ENCODE measurements around the gene ERP29. TPM values are rescaled to one million over a fixed set of nuclear protein-coding genes. Genes with fewer than 3 reads are reported as not detected.
"Not testable (repeated sequence)": the region's sequence is repeated elsewhere in the genome, so short reads cannot be mapped to it uniquely, and the experiment has no call there.

The ERP29 gene
- total and polyA plus RNA-seq, 7 donors = 15.3 to 38.7 (median 24.3) TPM

GRCh38 chr12:112005419-112006395 lies 7.5 kb upstream of the ERP29 start:
- Histone ChIP-seq H3K9me3 (no peaks in the 10 kb centered on the region), H3K4me3 (peak overlapping the region; percentile 26), H3K4me1 (peaks cover 17% of the 10 kb centered on the region), H3K27me3 (ENCODE audit: insufficient read depth in 3 of 3, low read length in 2 of 3) (no peaks in the 10 kb centered on the region), H3K27ac (no peak overlapping the region), H3K36me3 (ENCODE audit: insufficient read depth in 1 of 2, low read depth in 1 of 2) (peaks cover 0 to 5% of the 10 kb centered on the region in 2 donors)
- ATAC-seq = peak in 3 of 4 donors; percentile 27 to 59 (median 42)
- intact Hi-C loops (cut with DNase I) = no loop called here
- DNase-seq = no peak
- TF ChIP-seq, protein P1, sequence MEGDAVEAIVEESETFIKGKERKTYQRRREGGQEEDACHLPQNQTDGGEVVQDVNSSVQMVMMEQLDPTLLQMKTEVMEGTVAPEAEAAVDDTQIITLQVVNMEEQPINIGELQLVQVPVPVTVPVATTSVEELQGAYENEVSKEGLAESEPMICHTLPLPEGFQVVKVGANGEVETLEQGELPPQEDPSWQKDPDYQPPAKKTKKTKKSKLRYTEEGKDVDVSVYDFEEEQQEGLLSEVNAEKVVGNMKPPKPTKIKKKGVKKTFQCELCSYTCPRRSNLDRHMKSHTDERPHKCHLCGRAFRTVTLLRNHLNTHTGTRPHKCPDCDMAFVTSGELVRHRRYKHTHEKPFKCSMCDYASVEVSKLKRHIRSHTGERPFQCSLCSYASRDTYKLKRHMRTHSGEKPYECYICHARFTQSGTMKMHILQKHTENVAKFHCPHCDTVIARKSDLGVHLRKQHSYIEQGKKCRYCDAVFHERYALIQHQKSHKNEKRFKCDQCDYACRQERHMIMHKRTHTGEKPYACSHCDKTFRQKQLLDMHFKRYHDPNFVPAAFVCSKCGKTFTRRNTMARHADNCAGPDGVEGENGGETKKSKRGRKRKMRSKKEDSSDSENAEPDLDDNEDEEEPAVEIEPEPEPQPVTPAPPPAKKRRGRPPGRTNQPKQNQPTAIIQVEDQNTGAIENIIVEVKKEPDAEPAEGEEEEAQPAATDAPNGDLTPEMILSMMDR (IDR thresholded peaks at IDR 0.05) = no peak
- WGBS, 3 donors = 84 to 87% (median 87%) methylated on average over 6 of the region's 6 CpGs

DNA sequence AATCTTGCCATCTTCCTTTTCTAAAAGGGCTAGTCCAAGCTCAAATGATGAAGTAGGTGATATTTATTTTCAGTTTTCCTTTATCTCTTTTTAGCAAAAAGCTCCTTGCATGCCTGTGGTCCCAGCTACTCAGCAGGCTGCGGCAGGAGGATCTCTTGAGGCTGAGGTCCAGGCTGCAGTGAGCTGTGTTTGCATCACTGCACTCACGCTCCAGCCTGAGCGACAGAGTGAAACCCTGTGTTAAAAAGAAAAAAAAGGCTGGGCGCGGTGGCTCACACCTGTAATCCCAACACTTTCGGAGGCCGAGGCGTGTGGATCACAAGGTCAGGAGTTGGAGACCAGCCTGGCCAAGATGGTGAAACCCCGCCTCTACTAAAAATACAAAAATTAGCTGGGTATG lies 5.3 kb upstream of the ERP29 start:
- DNase-seq (no peak), ATAC-seq (no peak)
- TF ChIP-seq, protein P1 (IDR thresholded peaks at IDR 0.05) = no peak

GRCh38 chr12:112008918-112009317 lies 4.3 kb upstream of the ERP29 start:
- intact Hi-C loops (cut with DNase I) = no loop called here
- Histone ChIP-seq H3K4me1 (peaks cover 29% of the 10 kb centered on the region), H3K27me3 (ENCODE audit: insufficient read depth in 3 of 3, low read length in 2 of 3) (no peaks in the 10 kb centered on the region), H3K4me3 (no peak overlapping the region), H3K9me3 (no peaks in the 10 kb centered on the region), H3K27ac (no peak overlapping the region), H3K36me3 (ENCODE audit: insufficient read depth in 1 of 2, low read depth in 1 of 2) (peaks cover 0 to 5% of the 10 kb centered on the region in 2 donors)
- TF ChIP-seq, protein P1 (IDR thresholded peaks at IDR 0.05) = no peak
- DNase-seq (no peak), ATAC-seq (no peak)
- WGBS, 3 donors = 82 to 90% (median 83%) methylated on average over 3 of the region's 3 CpGs

More for the DNA sequence above, 5.3 kb upstream of the ERP29 start:
- no peak overlapping the region for H3K27ac ChIP-seq
- H3K27me3 ChIP-seq (ENCODE audit: insufficient read depth in 3 of 3, low read length in 2 of 3) = no peaks in the 10 kb centered on the region
- H3K36me3 ChIP-seq (ENCODE audit: insufficient read depth in 1 of 2, low read depth in 1 of 2) = peaks cover 0 to 5% of the 10 kb centered on the region in 2 donors
- no peaks in the 10 kb centered on the region for H3K9me3 ChIP-seq
- peaks cover 29% of the 10 kb centered on the region for H3K4me1 ChIP-seq
- intact Hi-C loops (cut with DNase I) = no loop called here
- 97% methylated on average over 9 of the region's 9 CpGs for WGBS, 3 donors
- H3K4me3 ChIP-seq = no peak overlapping the region

- ATAC-seq; H3K36me3 ChIP-seq (ENCODE audit: insufficient read depth in 1 of 2, low read depth in 1 of 2); H3K9me3 ChIP-seq; H3K27ac ChIP-seq; H3K27me3 ChIP-seq (ENCODE audit: insufficient read depth in 3 of 3, low read length in 2 of 3); H3K4me3 ChIP-seq; intact Hi-C loops (cut with DNase I); DNase-seq: not testable (repeated sequence)
- WGBS, 3 donors = 50 to 70% (median 54%) methylated on average over 3 of the region's 3 CpGs
- H3K4me1 ChIP-seq = peaks cover 35% of the 10 kb centered on the region
Measured at GRCh38 chr12:112009596-112009995, 3.6 kb upstream of the ERP29 start.
